GM12892 (cell line): ENCODE results near the gene ABCB10.
A peak's percentile ranks its signal among the peaks of the same experiment; 100 is the strongest.
"Not testable (repeated sequence)": the region's sequence is repeated elsewhere in the genome, so short reads cannot be mapped to it uniquely, and the experiment has no call there.

Experiments used
- DNase-seq: peaks from one replicate; pipeline ENCODE4 v3.0.0; 2011; ENCODE audit not compliant: insufficient read length
- FAIRE-seq: peaks from 2 replicates; lab custom pipeline; 2011; peaks lifted over from hg19 to GRCh38; lab: Jason Lieb, UNC
- POLR2A ChIP-seq: IDR thresholded peaks from 2 replicates; pipeline ENCODE4 v1.6.1; 2011; ENCODE audit warnings: low read depth, low read length, control low read depth
- POLR2AphosphoS5 ChIP-seq: IDR thresholded peaks from 2 replicates; pipeline ENCODE4 v1.6.1; 2011; ENCODE audit warnings: low read depth, low read length, control low read depth
- TAF1 ChIP-seq: IDR thresholded peaks from 2 replicates; pipeline ENCODE4 v1.6.1; 2011; ENCODE audit warnings: low read depth, mild to moderate bottlenecking, control low read depth, low read length, borderline replicate concordance

Gene ABCB10

GRCh38 chr1:229514578-229515275 is 43.8 kb downstream of the ABCB10 start:
- FAIRE-seq (peak; percentile 84), DNase-seq (no peak)

DNA sequence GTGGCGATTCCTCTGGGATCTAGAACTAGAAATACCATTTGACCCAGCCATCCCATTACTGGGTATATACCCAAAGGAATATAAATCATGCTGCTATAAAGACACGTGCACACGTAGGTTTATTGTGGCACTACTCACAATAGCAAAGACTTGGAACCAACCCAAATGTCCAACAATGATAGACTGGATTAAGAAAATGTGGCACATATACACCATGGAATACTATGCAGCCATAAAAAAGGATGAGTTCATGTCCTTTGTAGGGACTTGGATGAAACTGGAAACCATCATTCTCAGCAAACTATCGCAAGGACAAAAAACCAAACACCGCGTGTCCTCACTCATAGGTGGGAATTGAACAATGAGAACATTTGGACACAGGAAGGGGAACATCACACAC is 46.9 kb downstream of the ABCB10 start:
- not testable (repeated sequence) for DNase-seq, FAIRE-seq

More at GRCh38 chr1:229514578-229515275, 43.8 kb downstream of the ABCB10 start:
- TF ChIP-seq TAF1, result no peak
- TF ChIP-seq POLR2A, result no peak
- no peak for TF ChIP-seq POLR2AphosphoS5

- FAIRE-seq, result not testable (repeated sequence)
Observed at GRCh38 chr1:229511201-229511600, 47.3 kb downstream of the ABCB10 start.

GRCh38 chr1:229509576-229509975 is 48.9 kb downstream of the ABCB10 start:
- DNase-seq, result no peak
- TF ChIP-seq TAF1, result no peak
- no peak for TF ChIP-seq POLR2A
- TF ChIP-seq POLR2AphosphoS5, result no peak
- FAIRE-seq, result no peak

More at GRCh38 chr1:229511201-229511600, 47.3 kb downstream of the ABCB10 start:
- DNase-seq, result not testable (repeated sequence)

- DNase-seq (no peak), FAIRE-seq (peak; percentile 54)
- TF ChIP-seq POLR2A, result no peak
- TF ChIP-seq TAF1, result no peak
- TF ChIP-seq POLR2AphosphoS5, result no peak
Observed at GRCh38 chr1:229508823-229509337, 49.6 kb downstream of the ABCB10 start.

GRCh38 chr1:229507951-229508822 is 50.3 kb downstream of the ABCB10 start, which contains the start of gene NUP133:
TSS of gene NUP133 (minus strand) at chr1:229508341. CDS start at chr1:229508249, 92 bp downstream.
- FAIRE-seq (peak; percentile 98), DNase-seq (peak; percentile 72)
- TF ChIP-seq TAF1 (peak; percentile 89), POLR2A (peak; percentile 94), POLR2AphosphoS5 (peak; percentile 95)

- no peak for FAIRE-seq
- no peak for DNase-seq
- no peak for TF ChIP-seq TAF1
- TF ChIP-seq POLR2A, result no peak
- no peak for TF ChIP-seq POLR2AphosphoS5
Observed at GRCh38 chr1:229507502-229507901, 51.0 kb downstream of the ABCB10 start.

DNA sequence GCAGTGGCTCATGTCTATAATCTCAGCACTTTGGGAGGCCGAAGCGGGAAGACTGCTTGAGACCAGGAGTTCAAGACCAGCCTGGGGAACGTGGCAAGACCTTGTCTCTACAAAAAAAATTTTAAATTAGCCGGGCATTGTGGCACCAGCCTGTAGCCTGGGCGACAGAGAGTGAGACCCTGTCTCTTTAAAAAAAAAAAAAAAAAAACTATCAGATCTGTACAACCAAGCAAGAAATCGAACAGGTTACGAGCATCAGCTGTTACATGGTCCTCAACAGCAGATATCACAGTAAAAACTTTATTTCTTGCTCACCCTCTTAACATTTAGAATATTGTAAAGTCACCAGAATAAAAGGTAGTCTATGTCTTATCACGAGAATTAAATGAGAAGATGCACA is 51.9 kb downstream of the ABCB10 start:
- DNase-seq (no peak), FAIRE-seq (no peak)
- TF ChIP-seq TAF1 (no peak), POLR2AphosphoS5 (no peak), POLR2A (no peak)

- TF ChIP-seq POLR2A (no peak), TAF1 (no peak), POLR2AphosphoS5 (no peak)
- FAIRE-seq (no peak), DNase-seq (no peak)
Observed at GRCh38 chr1:229495782-229496181, 62.7 kb downstream of the ABCB10 start.

- TF ChIP-seq TAF1, result no peak
- TF ChIP-seq POLR2A, result no peak
- no peak for TF ChIP-seq POLR2AphosphoS5
- FAIRE-seq (no peak), DNase-seq (no peak)
Observed at GRCh38 chr1:229487181-229487580, 71.3 kb downstream of the ABCB10 start.

GRCh38 chr1:229485318-229485717 is 73.2 kb downstream of the ABCB10 start:
- no peak for DNase-seq
- TF ChIP-seq TAF1 (no peak), POLR2A (no peak), POLR2AphosphoS5 (no peak)
- no peak for FAIRE-seq
